Lower leg skin (tissue), 3 donors: ENCODE data around the gene ABCA8.

ENCODE experiments used
- CTCF ChIP-seq, 3 donors: fragments of 450-650 bp; IDR thresholded peaks; one replicate each; pipeline ENCODE4 v1.5.1; 2016; ENCODE audit warnings: antibody characterized with exemption in 3 of 3, mild to moderate bottlenecking in 3 of 3, moderate library complexity in 2 of 3
- POLR2A ChIP-seq, 2 donors: fragments of 450-650 bp; IDR thresholded peaks; one replicate each; pipeline ENCODE4 v1.6.1; 2016 to 2017; ENCODE audit warnings: antibody characterized with exemption in 2 of 2, mild to moderate bottlenecking in 1 of 2, moderate library complexity in 1 of 2

GRCh38 chr17:68860941-68861340 is 94.3 kb downstream of the ABCA8 start:
- TF ChIP-seq CTCF (IDR thresholded peaks at IDR 0.05) (no peak), POLR2A (IDR thresholded peaks at IDR 0.05) (no peak)
